Mucosa of descending colon (tissue), 3 donors: ENCODE data around the gene CWF19L1. TPM values are rescaled to one million over a fixed set of nuclear protein-coding genes. Genes with fewer than 3 reads are reported as not detected.
A peak's percentile ranks its signal among the peaks of the same experiment; 100 is the strongest.
"Not testable (repeated sequence)": the region's sequence is repeated elsewhere in the genome, so short reads cannot be mapped to it uniquely, and the experiment has no call there.

Experiments used
- ATAC-seq: fragments of 200-7000 bp; cut with Tn5 transposase; one replicate; pipeline ENCODE4 v1.9.1; 2020; ENCODE audit warnings: mild to moderate bottlenecking, moderate library complexity
- DNase-seq, 3 donors: peaks; one replicate each; pipeline ENCODE4 v3.0.0-alpha.2; 2020
- H3K36me3 ChIP-seq: fragments of 200-600 bp; one replicate; pipeline ENCODE4 v1.8.0; 2021; ENCODE audit warnings: low read depth, mild to moderate bottlenecking
- H3K4me1 ChIP-seq: fragments of 200-600 bp; one replicate; pipeline ENCODE4 v1.8.0; 2021; ENCODE audit warnings: low read depth, mild to moderate bottlenecking
- H3K4me3 ChIP-seq: fragments of 200-600 bp; one replicate; pipeline ENCODE4 v1.8.0; 2021; ENCODE audit warnings: mild to moderate bottlenecking
- H3K9me3 ChIP-seq: fragments of 200-600 bp; one replicate; pipeline ENCODE4 v1.8.0; 2021; ENCODE audit warnings: mild to moderate bottlenecking
- intact Hi-C, 2 donors: fragments of 100-400 bp; cut with DNase I in 1 of 2; cut with micrococcal nuclease in 1 of 2; formaldehyde crosslinking; loops; one replicate each; pipeline versions ENCODE4 v1.11.0 to v1.11.1; 2022; cut with DNase I, micrococcal nuclease
- total RNA-seq, 3 donors: library from RNA; stranded (reverse); fragmentation: NEBNext Ultra II Directional in 2 of 3; extraction: Animal tissue kit (Norgen Biotek cat#: 25700) in 2 of 3; gene quantifications; one replicate each; pipeline versions ENCODE4 v1.2.1 to v1.2.4, GENCODE V29; 2021 to 2023
- TF ChIP-seq, protein P1 (sequence below): fragments of 200-600 bp; IDR thresholded peaks from one replicate; pipeline ENCODE4 v1.8.0; 2022; ENCODE audit warnings: antibody characterized with exemption, mild to moderate bottlenecking
- donor health status: DM: no; HTN: no; CAD: no; lungs with moderate emphysema.
- donor health status: DM: no; HTN: no; CAD: no.
- donor health status: DM: no; HTN: yes; CAD: no.

Gene CWF19L1
- total RNA-seq, 3 donors from 2014 or later, result 15.5 to 17.0 (median 16.6) TPM

DNA sequence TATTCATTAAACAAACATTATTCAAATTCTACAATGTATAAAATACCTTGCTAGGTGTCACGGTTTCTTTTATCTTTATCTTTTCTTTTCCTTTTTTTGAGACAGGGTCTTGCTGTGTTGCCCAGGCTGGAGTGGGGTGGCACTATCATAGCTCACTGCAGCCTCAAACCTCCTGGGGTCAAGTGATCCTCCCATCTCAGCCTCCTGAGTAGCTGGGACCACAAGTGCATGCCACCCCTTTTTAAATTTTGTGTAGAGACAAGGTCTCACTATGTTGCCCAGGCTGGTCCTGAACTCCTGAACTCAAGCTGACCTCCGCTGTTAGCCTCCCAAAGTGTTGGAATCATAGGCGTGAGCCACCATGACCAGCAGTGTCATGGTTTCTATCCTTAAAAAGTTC is 37.0 kb upstream of the CWF19L1 start:
- ATAC-seq, result no peak
- no peaks in the 10 kb centered on the region for H3K36me3 ChIP-seq

DNA sequence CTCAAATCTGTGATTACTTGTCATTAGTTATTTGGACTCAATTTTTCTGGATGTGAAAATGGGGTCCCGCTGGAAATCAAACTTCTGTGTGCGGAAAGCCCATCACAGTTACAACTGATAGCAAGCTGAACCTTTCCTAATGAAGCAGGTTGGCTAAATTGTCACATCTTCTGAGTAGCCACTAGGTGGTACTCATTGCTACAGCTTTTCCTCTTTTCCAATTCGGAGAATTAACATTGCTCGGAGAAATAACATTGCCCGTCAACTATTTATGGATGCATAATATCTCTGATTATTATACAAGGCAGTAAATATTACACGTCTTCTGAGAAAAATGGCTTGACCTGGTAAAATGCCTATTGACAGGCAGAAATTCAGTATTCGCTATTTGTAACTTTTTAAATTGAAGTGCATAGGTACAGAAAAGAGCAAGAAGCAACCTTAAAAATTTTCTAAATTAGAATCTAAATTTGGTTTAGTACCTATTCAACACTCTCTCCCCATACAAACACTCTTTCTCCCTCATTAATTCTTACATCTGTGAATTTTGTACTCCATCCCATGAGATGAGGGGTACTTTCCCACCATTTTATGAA is 36.4 kb upstream of the CWF19L1 start:
- TF ChIP-seq, protein P1, sequence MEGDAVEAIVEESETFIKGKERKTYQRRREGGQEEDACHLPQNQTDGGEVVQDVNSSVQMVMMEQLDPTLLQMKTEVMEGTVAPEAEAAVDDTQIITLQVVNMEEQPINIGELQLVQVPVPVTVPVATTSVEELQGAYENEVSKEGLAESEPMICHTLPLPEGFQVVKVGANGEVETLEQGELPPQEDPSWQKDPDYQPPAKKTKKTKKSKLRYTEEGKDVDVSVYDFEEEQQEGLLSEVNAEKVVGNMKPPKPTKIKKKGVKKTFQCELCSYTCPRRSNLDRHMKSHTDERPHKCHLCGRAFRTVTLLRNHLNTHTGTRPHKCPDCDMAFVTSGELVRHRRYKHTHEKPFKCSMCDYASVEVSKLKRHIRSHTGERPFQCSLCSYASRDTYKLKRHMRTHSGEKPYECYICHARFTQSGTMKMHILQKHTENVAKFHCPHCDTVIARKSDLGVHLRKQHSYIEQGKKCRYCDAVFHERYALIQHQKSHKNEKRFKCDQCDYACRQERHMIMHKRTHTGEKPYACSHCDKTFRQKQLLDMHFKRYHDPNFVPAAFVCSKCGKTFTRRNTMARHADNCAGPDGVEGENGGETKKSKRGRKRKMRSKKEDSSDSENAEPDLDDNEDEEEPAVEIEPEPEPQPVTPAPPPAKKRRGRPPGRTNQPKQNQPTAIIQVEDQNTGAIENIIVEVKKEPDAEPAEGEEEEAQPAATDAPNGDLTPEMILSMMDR, result no peak
- no peak overlapping the region for H3K4me3 ChIP-seq

More for the DNA sequence above, 37.0 kb upstream of the CWF19L1 start:
- no peaks in the 10 kb centered on the region for H3K4me1 ChIP-seq
- H3K9me3 ChIP-seq, result no peaks in the 10 kb centered on the region
- no peak overlapping the region for H3K4me3 ChIP-seq
- intact Hi-C loops, result no loop called here
- TF ChIP-seq, protein P1, result no peak
- DNase-seq, result no peak

DNA sequence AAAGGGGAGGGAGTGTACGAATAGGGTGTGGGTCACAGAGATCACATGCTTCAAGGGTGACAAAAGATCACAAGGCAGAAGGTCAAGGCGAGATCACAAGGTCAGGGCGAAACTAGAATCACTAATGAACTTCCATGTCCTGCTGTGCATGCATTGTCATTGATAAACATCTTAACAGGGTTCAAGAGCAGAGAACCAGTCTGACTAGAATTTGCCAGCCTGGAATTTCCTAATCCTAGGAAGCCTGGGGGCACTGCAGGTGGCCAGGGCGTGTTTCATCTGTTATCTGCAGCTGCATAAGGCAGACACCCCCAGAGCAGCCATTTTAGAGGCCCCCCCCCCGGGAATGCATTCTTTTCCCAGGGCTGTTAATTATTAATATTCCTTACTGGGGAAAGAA is 33.7 kb upstream of the CWF19L1 start:
- H3K4me1 ChIP-seq, ATAC-seq, H3K9me3 ChIP-seq, DNase-seq, intact Hi-C loops, H3K36me3 ChIP-seq, H3K4me3 ChIP-seq: not testable (repeated sequence)

More for the DNA sequence above, 36.4 kb upstream of the CWF19L1 start:
- Histone ChIP-seq H3K4me1 (no peaks in the 10 kb centered on the region), H3K9me3 (no peaks in the 10 kb centered on the region), H3K36me3 (no peaks in the 10 kb centered on the region)
- ATAC-seq (no peak), DNase-seq (no peak)
- intact Hi-C loops, result no loop called here

DNA sequence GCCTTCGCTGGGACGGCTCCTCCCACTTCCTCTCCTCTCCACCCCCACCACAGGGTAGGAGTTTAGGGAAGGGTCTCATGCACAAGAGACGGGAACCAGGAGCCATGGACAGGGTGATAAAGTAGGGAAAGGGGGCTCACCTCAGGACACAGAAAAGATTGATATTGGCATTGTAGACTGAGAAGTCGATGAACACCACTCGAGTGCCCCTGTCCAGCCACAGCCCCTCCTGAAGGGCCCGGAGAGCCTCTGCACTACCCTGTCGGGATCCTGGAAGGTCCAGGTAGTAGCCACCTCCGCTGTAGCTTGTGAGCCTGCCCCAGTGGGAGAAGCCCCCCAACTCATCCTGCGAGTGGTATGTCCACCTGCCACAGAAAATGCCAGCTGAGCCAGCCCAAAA is 29.8 kb upstream of the CWF19L1 start:
- Histone ChIP-seq H3K36me3 (no peaks in the 10 kb centered on the region), H3K4me3 (no peak overlapping the region), H3K9me3 (no peaks in the 10 kb centered on the region), H3K4me1 (no peaks in the 10 kb centered on the region)
- intact Hi-C loops, result no loop called here
- ATAC-seq, result no peak
- TF ChIP-seq, protein P1, result no peak
- DNase-seq, result no peak

DNA sequence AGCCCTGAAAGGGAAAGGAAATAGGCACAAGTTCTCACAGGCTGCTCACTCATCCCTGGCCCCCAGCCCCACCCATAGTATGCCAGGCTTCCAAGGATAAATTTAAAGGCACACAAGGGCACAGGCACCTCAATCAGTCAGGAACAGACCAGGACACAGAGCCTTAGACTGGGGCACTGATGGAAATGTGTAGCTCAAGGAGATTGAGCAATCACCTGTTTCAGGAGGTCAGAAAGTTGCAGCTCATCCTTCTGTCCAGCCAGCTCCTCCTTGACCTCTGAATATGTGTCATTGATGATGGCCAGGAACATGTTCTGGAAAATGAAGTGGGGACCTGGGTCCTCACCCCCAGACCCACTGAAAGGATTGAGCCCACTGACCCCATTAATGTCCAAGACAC is 25.6 kb upstream of the CWF19L1 start:
- intact Hi-C loops, result no loop called here
- Histone ChIP-seq H3K4me3 (no peak overlapping the region), H3K4me1 (no peaks in the 10 kb centered on the region), H3K36me3 (no peaks in the 10 kb centered on the region), H3K9me3 (no peaks in the 10 kb centered on the region)
- TF ChIP-seq, protein P1, result no peak
- no peak for DNase-seq
- ATAC-seq, result no peak

DNA sequence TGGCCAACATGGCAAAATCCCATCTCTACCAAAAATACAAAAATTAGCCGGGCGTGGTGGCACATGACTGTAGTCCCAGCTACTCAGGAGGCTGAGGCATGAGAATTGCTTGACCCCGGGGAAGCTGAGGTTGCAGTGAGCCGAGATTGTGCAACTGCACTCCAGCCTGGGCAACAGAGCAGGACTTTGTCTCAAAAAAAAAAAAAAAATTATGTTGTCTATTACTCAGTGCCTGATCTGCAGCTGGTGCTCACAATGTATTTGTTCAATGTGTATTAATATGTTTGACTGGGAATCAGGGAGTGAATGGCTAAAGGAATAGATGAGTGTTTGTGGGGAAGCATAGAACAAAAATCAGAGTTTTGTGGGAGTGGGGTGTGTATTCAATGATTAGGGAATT is 24.9 kb upstream of the CWF19L1 start:
- H3K4me1 ChIP-seq, ATAC-seq, H3K36me3 ChIP-seq, intact Hi-C loops, H3K4me3 ChIP-seq, H3K9me3 ChIP-seq: not testable (repeated sequence)
- DNase-seq, result peak in 2 of 3 donors; percentile 23 to 37

DNA sequence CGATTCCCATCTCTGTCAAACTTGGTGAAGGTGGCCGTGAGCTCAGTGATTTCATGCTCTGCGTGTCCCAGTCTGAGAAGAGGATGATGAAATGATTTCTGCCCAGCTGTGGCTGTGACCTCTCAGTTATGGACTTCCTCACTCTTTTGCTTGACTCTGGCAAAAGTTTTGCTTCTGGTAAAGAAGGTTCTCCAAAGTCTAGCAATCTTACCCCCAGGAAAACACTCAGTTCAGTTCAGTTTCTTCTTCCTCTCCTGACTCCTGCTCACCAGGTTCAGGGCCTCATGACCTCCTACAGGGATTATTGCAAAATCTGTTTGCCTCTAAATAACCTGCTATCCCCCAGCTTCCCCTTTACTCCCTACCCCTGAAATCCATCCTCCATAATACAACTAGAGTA is 23.9 kb upstream of the CWF19L1 start:
- no peaks in the 10 kb centered on the region for H3K9me3 ChIP-seq
- H3K4me1 ChIP-seq, result no peaks in the 10 kb centered on the region
- DNase-seq, result peak in 1 of 3 donors; percentile 13
- no peak overlapping the region for H3K4me3 ChIP-seq
- TF ChIP-seq, protein P1, result no peak
- intact Hi-C loops, result no loop called here
- no peak for ATAC-seq
- no peaks in the 10 kb centered on the region for H3K36me3 ChIP-seq
